GM19328 (cell line): ENCODE results near the gene BBOX1.

Source experiments
- ATAC-seq: cut with Tn5 transposase; IDR thresholded peaks from one replicate; pipeline ENCODE4 v1.9.1; 2021; ENCODE audit warnings: mild to moderate bottlenecking, moderate library complexity; ENCODE audit not compliant: unreplicated experiment

BBOX1 gene

GRCh38 chr11:27025312-27025955, 15.2 kb upstream of the BBOX1 start:
- ATAC-seq: no peak

GRCh38 chr11:27025957-27026733, 14.5 kb upstream of the BBOX1 start:
- ATAC-seq: no peak

GRCh38 chr11:27028561-27028965, 12.1 kb upstream of the BBOX1 start:
- ATAC-seq: no peak

GRCh38 chr11:27029966-27030365, 10.6 kb upstream of the BBOX1 start:
- no peak for ATAC-seq

- no peak for ATAC-seq
These were observed 8.9 kb upstream of the BBOX1 start for GRCh38 chr11:27031754-27032153.

- no peak for ATAC-seq
These were observed 742 bp upstream of the BBOX1 start for GRCh38 chr11:27039873-27040272.

GRCh38 chr11:27041141-27041899, 705 bp downstream of the BBOX1 start:
- ATAC-seq: no peak

GRCh38 chr11:27046956-27047355, 6.3 kb downstream of the BBOX1 start:
- ATAC-seq: no peak

GRCh38 chr11:27052668-27053067, 12.1 kb downstream of the BBOX1 start:
- ATAC-seq: no peak

GRCh38 chr11:27055065-27055682, 14.6 kb downstream of the BBOX1 start:
- no peak for ATAC-seq

- ATAC-seq: no peak
These were observed 16.6 kb downstream of the BBOX1 start for GRCh38 chr11:27057091-27057780.

- no peak for ATAC-seq
These were observed 17.8 kb downstream of the BBOX1 start for GRCh38 chr11:27058456-27058855.

GRCh38 chr11:27059431-27059830, 18.8 kb downstream of the BBOX1 start:
- no peak for ATAC-seq

GRCh38 chr11:27060816-27061460, 20.3 kb downstream of the BBOX1 start:
- no peak for ATAC-seq

GRCh38 chr11:27061461-27061821, 20.8 kb downstream of the BBOX1 start:
- no peak for ATAC-seq

GRCh38 chr11:27064086-27064485, 23.5 kb downstream of the BBOX1 start:
- ATAC-seq: no peak

GRCh38 chr11:27075192-27075591, 34.6 kb downstream of the BBOX1 start:
- ATAC-seq: no peak

GRCh38 chr11:27075655-27076054, 35.0 kb downstream of the BBOX1 start:
- ATAC-seq: no peak

GRCh38 chr11:27076121-27076589, 35.5 kb downstream of the BBOX1 start:
- no peak for ATAC-seq

GRCh38 chr11:27081056-27081455, 40.4 kb downstream of the BBOX1 start:
- ATAC-seq: no peak
